Endothelial cell of umbilical vein (primary cell): ENCODE results near the gene E2F2. TPM values are rescaled to one million over a fixed set of nuclear protein-coding genes. Genes with fewer than 3 reads are reported as not detected.

Experiments used
- BruUV-seq: library from RNA; stranded (reverse); fragments of 400-500 nt; replicated peaks from 2 replicates; lab custom pipeline; 2021; lab: Mats Ljungman, UMichigan
- CTCF ChIA-PET: fragments of 300-600, 350-600 bp; sonication (Branson Sonifier 250); formaldehyde crosslinking; loops from one replicate; lab custom pipeline; 2021; ENCODE audit warnings: antibody characterized with exemption, inconsistent platforms; lab: Charles Lee
- POLR2A ChIA-PET: fragments of 300-600, 350-600 bp; sonication (Branson Sonifier 250); formaldehyde crosslinking; loops from one replicate; lab custom pipeline; 2021; ENCODE audit warnings: antibody characterized with exemption, inconsistent platforms; lab: Charles Lee
- DNase-seq: peaks from one replicate; pipeline ENCODE4 v3.0.0-alpha.2; 2011; ENCODE audit warnings: low read depth, low spot score
- FAIRE-seq: peaks from 2 replicates; lab custom pipeline; 2011; peaks lifted over from hg19 to GRCh38; lab: Jason Lieb, UNC
- H2AFZ ChIP-seq: 2 replicates; pipeline ENCODE4 v1.6.0; 2012; ENCODE audit warnings: low read depth, low read length, control low read depth, inconsistent platforms
- H3K27ac ChIP-seq: 2 replicates; pipeline ENCODE4 v1.5.1; 2011; ENCODE audit warnings: low read depth, mild to moderate bottlenecking, control low read depth, low read length, moderate library complexity; ENCODE audit not compliant: insufficient read depth
- H3K27me3 ChIP-seq, 2 experiments: 2 replicates each; pipeline versions ENCODE4 v1.6.0 to v1.6.1; 2011; ENCODE audit warnings: low read length in 2 of 2, mixed read lengths in 1 of 2; ENCODE audit not compliant: control insufficient read depth in 2 of 2, insufficient read depth in 2 of 2
- H3K36me3 ChIP-seq, 2 experiments: 2 replicates in 1 of 2; 3 replicates in 1 of 2; pipeline ENCODE4 v1.5.1; 2011; ENCODE audit warnings: low read length in 2 of 2, mild to moderate bottlenecking in 1 of 2, moderate library complexity in 1 of 2; ENCODE audit not compliant: control insufficient read depth in 2 of 2, insufficient read depth in 2 of 2; ENCODE audit errors: extremely low read depth in 1 of 2
- H3K4me1 ChIP-seq: 3 replicates; pipeline ENCODE4 v1.5.1; 2011; ENCODE audit warnings: mild to moderate bottlenecking, low read length; ENCODE audit not compliant: control insufficient read depth, insufficient read depth; ENCODE audit errors: extremely low read depth
- H3K4me2 ChIP-seq: 2 replicates; pipeline ENCODE4 v1.6.1; 2011; ENCODE audit warnings: low read length, control low read depth, mixed read lengths; ENCODE audit not compliant: insufficient read depth
- H3K4me3 ChIP-seq, 3 experiments: fragments of 200-600 bp in 1 of 3; sonication (generic), shearing (Covaris generic) in 1 of 3; replicated peaks in 1 of 3; 2 replicates each; pipeline ENCODE4 v1.5.1; 2011 to 2016; ENCODE audit warnings: control low read depth in 3 of 3, low read length in 3 of 3, mild to moderate bottlenecking in 2 of 3, inconsistent platforms in 1 of 3, low read depth in 1 of 3, moderate library complexity in 1 of 3; ENCODE audit not compliant: insufficient read depth in 1 of 3
- H3K79me2 ChIP-seq: 2 replicates; pipeline ENCODE4 v1.6.0; 2012; ENCODE audit warnings: low read length, inconsistent platforms; ENCODE audit not compliant: control insufficient read depth, insufficient read depth
- H3K9ac ChIP-seq: replicated peaks from 2 replicates; pipeline ENCODE3; 2011; ENCODE audit warnings: low read length, control low read depth; ENCODE audit not compliant: insufficient read depth; ENCODE audit errors: extremely low read depth
- H3K9me1 ChIP-seq: replicated peaks from 3 replicates; pipeline ENCODE4 v1.6.0; 2011; ENCODE audit warnings: mild to moderate bottlenecking, low read length; ENCODE audit not compliant: control insufficient read depth, insufficient read depth; ENCODE audit errors: extremely low read depth
- H3K9me3 ChIP-seq: replicated peaks from 2 replicates; pipeline ENCODE4 v1.5.1; 2012; ENCODE audit warnings: low read length, inconsistent platforms; ENCODE audit not compliant: control insufficient read depth, insufficient read depth
- H4K20me1 ChIP-seq: replicated peaks from 2 replicates; pipeline ENCODE3; 2011; ENCODE audit warnings: mild to moderate bottlenecking, low read length; ENCODE audit not compliant: control insufficient read depth, insufficient read depth; ENCODE audit errors: extremely low read depth
- EZH2 ChIP-seq: IDR thresholded peaks from 2 replicates; pipeline ENCODE4 v1.6.1; 2012; ENCODE audit warnings: borderline replicate concordance, low read depth, mild to moderate bottlenecking, moderate library complexity, low read length, inconsistent platforms; ENCODE audit not compliant: severe bottlenecking
- FOS ChIP-seq: IDR thresholded peaks from 2 replicates; pipeline ENCODE4 v1.6.1; 2011; ENCODE audit warnings: mild to moderate bottlenecking, low read length, moderate library complexity, borderline replicate concordance; ENCODE audit not compliant: insufficient read depth
- GATA2 ChIP-seq: IDR thresholded peaks from 2 replicates; pipeline ENCODE4 v1.7.0; 2011; ENCODE audit warnings: low read depth, mild to moderate bottlenecking, moderate library complexity, mixed read lengths, low read length; ENCODE audit not compliant: insufficient read length, insufficient read depth
- JUN ChIP-seq: IDR thresholded peaks from 2 replicates; pipeline ENCODE4 v1.6.1; 2011; ENCODE audit warnings: borderline replicate concordance, low read depth; ENCODE audit not compliant: insufficient read length, insufficient read depth
- MYC ChIP-seq: IDR thresholded peaks from one replicate; pipeline ENCODE4 v1.6.1; 2011; ENCODE audit warnings: mild to moderate bottlenecking, low read depth, low read length
- POLR2A ChIP-seq: IDR thresholded peaks from 2 replicates; pipeline ENCODE4 v1.6.1; 2012; ENCODE audit warnings: low read depth, mild to moderate bottlenecking, control low read depth, low read length
- POLR2AphosphoS5 ChIP-seq: IDR thresholded peaks from 2 replicates; pipeline ENCODE4 v1.6.1; 2012; ENCODE audit warnings: low read depth, mild to moderate bottlenecking, control low read depth, low read length, moderate library complexity; ENCODE audit not compliant: insufficient read depth
- dilution Hi-C: fragments of 300-500 bp; cut with MboI; formaldehyde crosslinking; loops from one replicate; pipeline ENCODE4 v1.15.0; 2019; ENCODE audit warnings: low sequenced_read_pairs; ENCODE audit not compliant: extremely low pct_ligation_motif_present
- intact Hi-C: fragments of 100-400 bp; cut with micrococcal nuclease; formaldehyde crosslinking; loops from one replicate; pipeline ENCODE4 v1.10.0; 2022
- polyA plus RNA-seq, 4 experiments: library from polyadenylated mRNA; depleted of rRNA in 3 of 4; stranded (reverse) in 3 of 4; unstranded in 1 of 4; fragments of >200 nt; gene quantifications; 2 replicates each; pipeline versions ENCODE4 v1.2.1 to v1.2.3, GENCODE V29; 2011 to 2012; ENCODE audit warnings: missing spikeins in 1 of 4
- total RNA-seq: library from RNA; stranded (reverse); gene quantifications from 2 replicates; pipeline ENCODE4 v1.2.3, GENCODE V29; 2021
- TF ChIP-seq, protein P1 (sequence below): IDR thresholded peaks from 2 replicates; pipeline ENCODE4 v1.6.1; 2011; ENCODE audit not compliant: insufficient read depth, insufficient read length
- TF ChIP-seq, protein P2 (sequence below), 2 donors: IDR thresholded peaks; 1 replicate in 1 of 2; 2 replicates in 1 of 2; pipeline ENCODE4 v1.5.1; 2011; ENCODE audit warnings: low read length in 2 of 2, mild to moderate bottlenecking in 2 of 2, moderate library complexity in 2 of 2, control low read depth in 1 of 2, inconsistent platforms in 1 of 2, low read depth in 1 of 2; ENCODE audit not compliant: insufficient read depth in 1 of 2; ENCODE audit errors: extremely low read depth in 1 of 2

Gene E2F2
- total and polyA plus RNA-seq, 2 donors (not counting 3 experiments of a cell fraction or from before 2014, with no cell fraction given), result 1.1 to 5.6 TPM

DNA sequence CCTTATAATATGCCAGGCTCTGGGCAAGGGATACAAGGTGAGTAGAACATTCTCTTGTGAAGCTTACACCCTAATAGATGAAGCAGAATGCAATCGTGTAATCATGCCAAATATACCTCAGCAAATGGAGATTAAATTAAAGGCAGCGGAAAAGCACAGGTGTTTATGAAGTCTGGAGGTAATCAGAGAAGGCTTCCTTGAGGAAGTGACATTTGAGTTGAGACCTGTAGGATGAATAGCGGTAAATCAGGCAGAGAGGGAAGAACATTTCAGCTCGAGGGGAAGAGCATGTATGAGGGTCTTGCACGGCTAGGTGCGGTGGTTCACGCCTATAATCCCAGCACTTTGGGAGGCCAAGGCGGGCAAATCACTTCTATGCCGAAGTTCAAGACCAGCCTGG, 13.5 kb downstream of the E2F2 start:
- H4K20me1 ChIP-seq, result no peaks in the 10 kb centered on the region
- dilution Hi-C loops, result no loop called here
- no peak overlapping the region for H3K4me3 ChIP-seq
- DNase-seq (no peak), FAIRE-seq (no peak)
- H3K9me3 ChIP-seq, result no peaks in the 10 kb centered on the region
- H3K27ac ChIP-seq, result no peak overlapping the region
- intact Hi-C loops, result no loop called here
- POLR2A ChIA-PET, result no interaction called here
- TF ChIP-seq FOS (no peak), MYC (no peak), JUN (no peak), EZH2 (no peak), POLR2AphosphoS5 (no peak), POLR2A (no peak), GATA2 (no peak)
- TF ChIP-seq, protein P1, sequence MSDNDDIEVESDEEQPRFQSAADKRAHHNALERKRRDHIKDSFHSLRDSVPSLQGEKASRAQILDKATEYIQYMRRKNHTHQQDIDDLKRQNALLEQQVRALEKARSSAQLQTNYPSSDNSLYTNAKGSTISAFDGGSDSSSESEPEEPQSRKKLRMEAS, result no peak
- TF ChIP-seq, protein P2, sequence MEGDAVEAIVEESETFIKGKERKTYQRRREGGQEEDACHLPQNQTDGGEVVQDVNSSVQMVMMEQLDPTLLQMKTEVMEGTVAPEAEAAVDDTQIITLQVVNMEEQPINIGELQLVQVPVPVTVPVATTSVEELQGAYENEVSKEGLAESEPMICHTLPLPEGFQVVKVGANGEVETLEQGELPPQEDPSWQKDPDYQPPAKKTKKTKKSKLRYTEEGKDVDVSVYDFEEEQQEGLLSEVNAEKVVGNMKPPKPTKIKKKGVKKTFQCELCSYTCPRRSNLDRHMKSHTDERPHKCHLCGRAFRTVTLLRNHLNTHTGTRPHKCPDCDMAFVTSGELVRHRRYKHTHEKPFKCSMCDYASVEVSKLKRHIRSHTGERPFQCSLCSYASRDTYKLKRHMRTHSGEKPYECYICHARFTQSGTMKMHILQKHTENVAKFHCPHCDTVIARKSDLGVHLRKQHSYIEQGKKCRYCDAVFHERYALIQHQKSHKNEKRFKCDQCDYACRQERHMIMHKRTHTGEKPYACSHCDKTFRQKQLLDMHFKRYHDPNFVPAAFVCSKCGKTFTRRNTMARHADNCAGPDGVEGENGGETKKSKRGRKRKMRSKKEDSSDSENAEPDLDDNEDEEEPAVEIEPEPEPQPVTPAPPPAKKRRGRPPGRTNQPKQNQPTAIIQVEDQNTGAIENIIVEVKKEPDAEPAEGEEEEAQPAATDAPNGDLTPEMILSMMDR (IDR thresholded peaks at IDR 0.05; ENCODE audit: extremely low read depth in 1 of 2, insufficient read depth in 1 of 2, low read depth in 1 of 2, low read length in 2 of 2), result no peak
- H3K79me2 ChIP-seq, result no peaks in the 10 kb centered on the region
- H3K4me2 ChIP-seq, result no peak overlapping the region
- BruUV-seq, result no TSS peak
- H3K27me3 ChIP-seq, result no peaks in the 10 kb centered on the region
- no peaks in the 10 kb centered on the region for H3K4me1 ChIP-seq
- H3K9ac ChIP-seq, result no peak overlapping the region
- CTCF ChIA-PET, result interaction anchor here (3.8 kb wide), 1 partner anchor 21 kb away, joined by 26 read pairs; no protein-coding TSS in a partner anchor
- H3K36me3 ChIP-seq, result peaks cover 0 to 2% of the 10 kb centered on the region in 2 experiments
- no peaks in the 10 kb centered on the region for H3K9me1 ChIP-seq
- H2AFZ ChIP-seq, result no peak overlapping the region
